AG09309 (cell line): ENCODE results near the gene FADS2.
A peak's percentile ranks its signal among the peaks of the same experiment; 100 is the strongest.

ENCODE experiments used
- DNase-seq: peaks from one replicate; pipeline ENCODE4 v3.0.0-alpha.2; 2010; ENCODE audit warnings: low read depth
- H3K4me3 ChIP-seq: 2 replicates; pipeline ENCODE4 v1.5.1; 2011; ENCODE audit warnings: mild to moderate bottlenecking, low read depth, low read length, moderate library complexity; ENCODE audit not compliant: control insufficient read depth
- CTCF ChIP-seq: IDR thresholded peaks from 2 replicates; pipeline ENCODE4 v1.5.1; 2011; ENCODE audit warnings: mild to moderate bottlenecking, low read depth, low read length, inconsistent platforms; ENCODE audit not compliant: insufficient read depth, control insufficient read depth; ENCODE audit errors: missing control alignments

The FADS2 gene

GRCh38 chr11:61782299-61782698, 45.8 kb upstream of the FADS2 start:
- no peak for DNase-seq
- H3K4me3 ChIP-seq = no peak overlapping the region
- TF ChIP-seq CTCF = no peak

GRCh38 chr11:61782841-61783240, 45.3 kb upstream of the FADS2 start:
- no peak overlapping the region for H3K4me3 ChIP-seq
- DNase-seq = no peak
- TF ChIP-seq CTCF = no peak

GRCh38 chr11:61783717-61784505, 44.2 kb upstream of the FADS2 start:
- no peak for TF ChIP-seq CTCF
- no peak for DNase-seq
- H3K4me3 ChIP-seq = no peak overlapping the region

- no peak for DNase-seq
- TF ChIP-seq CTCF = no peak
- no peak overlapping the region for H3K4me3 ChIP-seq
Measured at GRCh38 chr11:61784506-61784805, 43.6 kb upstream of the FADS2 start.

- no peak for DNase-seq
- H3K4me3 ChIP-seq = no peak overlapping the region
- TF ChIP-seq CTCF = no peak
Measured at GRCh38 chr11:61785837-61786402, 42.2 kb upstream of the FADS2 start.

- H3K4me3 ChIP-seq = no peak overlapping the region
- DNase-seq = no peak
- TF ChIP-seq CTCF = peak; percentile 51
Measured at GRCh38 chr11:61787928-61788491, 40.1 kb upstream of the FADS2 start.
